Left ventricle myocardium inferior (tissue), 1 donor: Measurements from ENCODE around the gene RPS24. TPM values are rescaled to one million over a fixed set of nuclear protein-coding genes. Genes with fewer than 3 reads are reported as not detected.
"Not testable (repeated sequence)": the region's sequence is repeated elsewhere in the genome, so short reads cannot be mapped to it uniquely, and the experiment has no call there.

Experiments
- DNase-seq: peaks from one replicate; pipeline ENCODE4 v3.0.0-alpha.2; 2020
- H3K27ac ChIP-seq: fragments of 200-600 bp; replicated peaks from 2 replicates; pipeline ENCODE4 v1.8.0; 2021
- H3K27me3 ChIP-seq: fragments of 200-600 bp; 2 replicates; pipeline ENCODE4 v1.8.0; 2021; ENCODE audit warnings: low read depth
- H3K36me3 ChIP-seq: fragments of 200-600 bp; 2 replicates; pipeline ENCODE4 v1.8.0; 2021
- H3K4me1 ChIP-seq: fragments of 200-600 bp; 2 replicates; pipeline ENCODE4 v1.8.0; 2021
- H3K4me3 ChIP-seq: fragments of 200-600 bp; 2 replicates; pipeline ENCODE4 v1.8.0; 2021; ENCODE audit warnings: mild to moderate bottlenecking, moderate library complexity
- H3K9me3 ChIP-seq: fragments of 200-600 bp; replicated peaks from 2 replicates; pipeline ENCODE4 v1.8.0; 2021
- intact Hi-C: fragments of 100-400 bp; cut with micrococcal nuclease; formaldehyde crosslinking; loops from one replicate; pipeline ENCODE4 v1.11.0; 2022
- total RNA-seq: library from RNA; stranded (reverse); fragmentation: NEBNext Ultra II Directional; extraction: Animal tissue kit (Norgen Biotek cat#: 25700); gene quantifications from one replicate; pipeline ENCODE4 v1.2.1, GENCODE V29; 2021
- TF ChIP-seq, protein P1 (sequence below): fragments of 200-600 bp; IDR thresholded peaks from 2 replicates; pipeline ENCODE4 v1.8.0; 2021; ENCODE audit warnings: antibody characterized with exemption, mild to moderate bottlenecking, borderline replicate concordance
- donor health status: DM: no; HTN: yes; CAD: no; lungs with severe emphysema.

Gene RPS24
- total RNA-seq, 1 donor from 2014 or later = 829 TPM

DNA sequence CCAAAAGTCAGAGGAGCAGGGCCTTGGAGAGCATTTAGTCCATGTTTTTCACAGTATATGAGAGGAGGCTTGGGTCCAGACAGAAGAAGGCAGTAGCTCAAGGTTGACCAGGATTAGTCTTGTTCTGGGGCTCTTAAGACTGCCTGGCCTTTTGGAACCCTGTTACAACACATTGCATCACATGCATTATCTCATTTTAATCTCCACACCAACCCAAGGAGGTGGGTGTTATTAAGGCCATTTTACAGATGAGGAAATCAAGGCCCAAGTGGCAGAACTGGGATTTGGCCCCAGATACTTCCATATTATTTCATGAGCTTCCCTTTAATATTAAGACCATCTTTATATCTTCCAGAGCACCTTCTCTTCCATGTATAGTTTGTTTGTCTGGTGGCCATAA, 38.8 kb downstream of the RPS24 start:
- no peak overlapping the region for H3K4me3 ChIP-seq
- H3K9me3 ChIP-seq = peaks cover 9% of the 10 kb centered on the region
- intact Hi-C loops = no loop called here
- H3K27ac ChIP-seq = no peak overlapping the region
- TF ChIP-seq, protein P1, sequence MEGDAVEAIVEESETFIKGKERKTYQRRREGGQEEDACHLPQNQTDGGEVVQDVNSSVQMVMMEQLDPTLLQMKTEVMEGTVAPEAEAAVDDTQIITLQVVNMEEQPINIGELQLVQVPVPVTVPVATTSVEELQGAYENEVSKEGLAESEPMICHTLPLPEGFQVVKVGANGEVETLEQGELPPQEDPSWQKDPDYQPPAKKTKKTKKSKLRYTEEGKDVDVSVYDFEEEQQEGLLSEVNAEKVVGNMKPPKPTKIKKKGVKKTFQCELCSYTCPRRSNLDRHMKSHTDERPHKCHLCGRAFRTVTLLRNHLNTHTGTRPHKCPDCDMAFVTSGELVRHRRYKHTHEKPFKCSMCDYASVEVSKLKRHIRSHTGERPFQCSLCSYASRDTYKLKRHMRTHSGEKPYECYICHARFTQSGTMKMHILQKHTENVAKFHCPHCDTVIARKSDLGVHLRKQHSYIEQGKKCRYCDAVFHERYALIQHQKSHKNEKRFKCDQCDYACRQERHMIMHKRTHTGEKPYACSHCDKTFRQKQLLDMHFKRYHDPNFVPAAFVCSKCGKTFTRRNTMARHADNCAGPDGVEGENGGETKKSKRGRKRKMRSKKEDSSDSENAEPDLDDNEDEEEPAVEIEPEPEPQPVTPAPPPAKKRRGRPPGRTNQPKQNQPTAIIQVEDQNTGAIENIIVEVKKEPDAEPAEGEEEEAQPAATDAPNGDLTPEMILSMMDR = no peak
- peaks cover 8% of the 10 kb centered on the region for H3K4me1 ChIP-seq
- H3K36me3 ChIP-seq = no peaks in the 10 kb centered on the region
- DNase-seq = no peak
- no peaks in the 10 kb centered on the region for H3K27me3 ChIP-seq

DNA sequence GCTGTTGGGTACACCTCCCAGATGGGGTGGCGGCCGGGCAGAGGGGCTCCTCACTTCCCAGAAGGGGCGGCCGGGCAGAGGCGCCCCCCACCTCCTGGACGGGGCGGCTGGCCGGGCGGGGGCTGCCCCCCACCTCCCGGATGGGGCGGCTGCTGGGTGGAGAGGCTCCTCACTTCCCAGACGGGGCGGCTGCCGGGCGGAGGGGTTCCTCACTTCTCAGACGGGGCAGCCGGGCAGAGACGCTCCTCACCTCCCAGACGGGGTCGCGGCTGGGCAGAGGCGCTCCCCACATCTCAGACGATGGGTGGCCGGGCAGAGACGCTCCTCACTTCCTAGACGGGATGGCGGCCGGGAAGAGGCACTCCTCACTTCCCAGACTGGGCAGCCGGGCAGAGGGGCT, 42.1 kb downstream of the RPS24 start:
- H3K36me3 ChIP-seq, intact Hi-C loops, H3K4me3 ChIP-seq, H3K4me1 ChIP-seq, H3K27ac ChIP-seq, H3K27me3 ChIP-seq, H3K9me3 ChIP-seq, DNase-seq: not testable (repeated sequence)

- intact Hi-C loops = no loop called here
Observed at GRCh38 chr10:78078539-78079330, 45.1 kb downstream of the RPS24 start.

DNA sequence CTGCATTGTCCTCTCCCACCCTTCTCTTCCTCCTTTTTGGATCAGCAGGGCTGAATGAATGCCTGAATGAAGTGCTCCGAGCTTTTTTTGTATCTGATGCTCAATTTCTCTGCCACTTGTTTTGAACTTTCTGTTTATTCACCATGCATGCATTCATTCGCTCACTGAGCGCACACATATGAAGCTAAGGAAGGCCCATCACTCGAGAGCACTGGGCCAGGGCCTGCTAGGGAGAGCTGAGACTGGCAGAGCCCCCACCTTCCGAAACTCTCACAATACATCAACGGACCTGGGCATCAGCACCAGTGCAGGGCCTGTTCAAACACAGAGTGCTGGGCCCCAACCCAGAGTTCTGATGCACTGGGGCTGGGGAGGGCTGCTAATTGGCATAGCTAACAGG, 45.7 kb downstream of the RPS24 start:
- Histone ChIP-seq H3K36me3 (no peaks in the 10 kb centered on the region), H3K4me1 (no peaks in the 10 kb centered on the region), H3K9me3 (peaks cover 5% of the 10 kb centered on the region), H3K27ac (no peak overlapping the region), H3K27me3 (no peaks in the 10 kb centered on the region), H3K4me3 (no peak overlapping the region)
- intact Hi-C loops = no loop called here
- TF ChIP-seq, protein P1 = no peak
- no peak for DNase-seq

More at GRCh38 chr10:78078539-78079330, 45.1 kb downstream of the RPS24 start:
- H3K36me3 ChIP-seq = no peaks in the 10 kb centered on the region
- H3K9me3 ChIP-seq = peaks cover 9% of the 10 kb centered on the region
- no peak overlapping the region for H3K4me3 ChIP-seq
- no peaks in the 10 kb centered on the region for H3K27me3 ChIP-seq
- TF ChIP-seq, protein P1 = no peak
- DNase-seq = no peak
- H3K27ac ChIP-seq = no peak overlapping the region
- no peaks in the 10 kb centered on the region for H3K4me1 ChIP-seq

- no peak overlapping the region for H3K4me3 ChIP-seq
- DNase-seq = no peak
- H3K9me3 ChIP-seq = no peaks in the 10 kb centered on the region
- no peak overlapping the region for H3K27ac ChIP-seq
- no peaks in the 10 kb centered on the region for H3K27me3 ChIP-seq
- no peaks in the 10 kb centered on the region for H3K4me1 ChIP-seq
- no peaks in the 10 kb centered on the region for H3K36me3 ChIP-seq
- TF ChIP-seq, protein P1 = no peak
- intact Hi-C loops = no loop called here
Observed at GRCh38 chr10:78081292-78081691, 47.6 kb downstream of the RPS24 start.

- Histone ChIP-seq H3K4me3 (no peak overlapping the region), H3K9me3 (no peaks in the 10 kb centered on the region), H3K36me3 (no peaks in the 10 kb centered on the region), H3K27ac (no peak overlapping the region), H3K4me1 (no peaks in the 10 kb centered on the region), H3K27me3 (no peaks in the 10 kb centered on the region)
- intact Hi-C loops = no loop called here
- TF ChIP-seq, protein P1 = no peak
- no peak for DNase-seq
Observed at GRCh38 chr10:78082636-78083035, 49.0 kb downstream of the RPS24 start.
